ENCODE measurements around the gene SCN4B. TPM values are rescaled to one million over a fixed set of nuclear protein-coding genes. Genes with fewer than 3 reads are reported as not detected.
"Not testable (repeated sequence)": the region's sequence is repeated elsewhere in the genome, so short reads cannot be mapped to it uniquely, and the experiment has no call there.

Gene SCN4B, protein sequence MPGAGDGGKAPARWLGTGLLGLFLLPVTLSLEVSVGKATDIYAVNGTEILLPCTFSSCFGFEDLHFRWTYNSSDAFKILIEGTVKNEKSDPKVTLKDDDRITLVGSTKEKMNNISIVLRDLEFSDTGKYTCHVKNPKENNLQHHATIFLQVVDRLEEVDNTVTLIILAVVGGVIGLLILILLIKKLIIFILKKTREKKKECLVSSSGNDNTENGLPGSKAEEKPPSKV
- polyA plus RNA-seq (ENCODE audit: insufficient read length in 4 of 4), result 1 to 10 TPM in 2 of 4 donors, under 1 TPM in 2; 0.89 to 1.6 (median 1.1) TPM

DNA sequence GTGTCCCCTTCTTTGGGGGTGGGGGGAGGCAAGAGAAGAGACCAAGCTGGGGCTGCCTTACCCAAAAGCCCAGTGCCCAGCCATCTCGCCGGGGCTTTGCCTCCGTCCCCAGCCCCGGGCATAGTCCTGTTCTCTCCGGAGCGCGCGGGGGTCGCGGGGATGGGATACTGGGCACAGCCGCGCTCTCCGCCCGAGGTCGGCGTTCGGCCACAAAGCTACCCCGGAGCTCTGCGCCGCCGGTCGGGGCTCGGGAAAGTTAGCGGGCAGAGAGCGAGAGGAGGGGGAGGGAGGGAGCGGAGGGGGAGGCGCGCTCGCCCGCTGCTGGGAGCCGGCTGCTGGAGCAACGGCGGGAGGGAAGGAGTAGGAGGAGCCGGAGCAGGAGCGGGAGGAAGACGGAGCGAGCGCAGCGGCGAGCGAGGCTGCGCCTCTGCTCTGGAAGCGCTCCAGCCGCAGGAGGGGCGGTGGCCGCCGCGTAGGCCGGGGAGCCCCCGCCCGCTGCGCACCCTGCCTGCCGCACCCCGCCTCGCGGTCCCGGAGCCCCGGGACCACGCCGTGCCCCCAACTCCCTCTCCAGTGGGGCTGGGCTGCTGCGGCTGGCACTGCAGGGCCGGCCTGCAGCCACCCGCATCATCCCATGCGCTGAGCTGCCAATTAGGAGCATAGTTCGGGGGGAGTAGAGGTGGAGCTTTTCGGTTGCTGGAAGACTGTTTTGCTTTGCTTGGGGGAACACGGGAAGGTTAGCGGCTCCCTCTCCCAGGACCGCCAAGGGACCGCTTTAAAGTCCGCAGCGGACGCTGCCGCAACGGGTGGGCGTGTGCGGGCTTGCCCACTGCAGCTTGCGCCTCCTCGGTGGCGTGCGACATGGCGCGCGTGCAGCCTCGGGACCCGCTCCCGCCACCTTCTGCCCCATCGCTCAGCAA lies at the start of gene SCN4B:
Gene SCN4B, minus strand, starts transcription at position 272 of the 920 bp plus-strand sequence. Its CDS starts 150 bp downstream, at position 122.
- peak in 3 of 4 donors; percentile 56 to 65 (median 64) for DNase-seq (ENCODE audit: low read depth in 4 of 4, low spot score in 3 of 4)

DNA sequence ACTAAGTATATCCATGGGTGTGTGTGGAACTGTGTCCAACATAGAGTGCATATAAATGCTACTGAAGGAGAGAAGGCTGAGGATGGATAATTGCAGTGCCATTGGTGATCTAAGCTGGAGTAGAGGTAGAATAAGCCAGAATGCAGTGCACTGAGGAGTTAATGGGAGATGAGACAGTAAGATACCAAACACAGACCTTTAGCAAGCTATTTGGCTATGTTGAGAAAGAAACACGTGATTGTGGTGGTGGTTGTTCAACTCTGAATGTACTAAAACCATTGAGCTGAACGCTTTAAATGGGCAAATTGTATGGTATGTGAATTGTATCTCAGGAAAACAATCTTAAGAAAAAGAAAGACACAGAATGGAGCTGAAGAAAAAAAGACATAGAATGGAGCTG lies 49.3 kb upstream of the SCN4B start:
- no peak for DNase-seq (ENCODE audit: low read depth in 4 of 4, low spot score in 3 of 4)

DNA sequence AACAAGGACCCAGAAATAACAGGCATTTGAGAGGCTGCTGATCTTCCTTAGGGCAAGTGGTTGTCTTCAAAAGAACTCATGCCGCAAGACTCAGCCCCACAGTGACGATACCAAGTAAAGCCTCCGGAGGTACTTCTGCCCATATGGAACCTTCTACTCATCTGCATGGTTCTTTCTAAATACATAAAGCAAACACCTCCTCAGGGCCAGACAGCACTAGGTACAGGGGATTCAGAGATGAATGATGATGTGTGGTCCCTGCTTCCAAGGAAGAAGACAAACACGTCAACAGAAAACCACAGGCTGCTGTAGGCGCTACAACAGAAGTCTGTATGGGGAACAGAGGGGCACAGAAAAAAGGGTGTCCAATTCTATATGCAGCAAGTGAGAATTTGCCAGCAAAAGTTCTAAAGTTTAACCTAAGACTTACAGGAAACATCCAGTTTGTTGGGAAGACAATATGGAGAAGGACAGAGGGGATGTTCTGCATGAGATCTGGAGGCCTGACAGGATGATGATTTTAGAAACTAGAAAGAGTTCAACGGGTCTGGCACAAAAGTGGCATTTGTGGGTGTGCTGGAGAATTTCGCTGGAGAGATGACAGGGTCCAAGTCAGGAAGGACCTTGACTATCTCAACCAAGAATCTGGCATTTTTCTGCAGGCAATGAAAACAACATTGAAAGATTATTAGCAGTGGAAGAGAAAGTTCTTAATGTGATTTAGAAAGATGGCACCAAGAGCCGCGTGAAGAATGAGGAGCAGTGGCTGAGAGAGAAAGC lies 48.5 kb upstream of the SCN4B start:
- no peak for DNase-seq (ENCODE audit: low read depth in 4 of 4, low spot score in 3 of 4)

DNA sequence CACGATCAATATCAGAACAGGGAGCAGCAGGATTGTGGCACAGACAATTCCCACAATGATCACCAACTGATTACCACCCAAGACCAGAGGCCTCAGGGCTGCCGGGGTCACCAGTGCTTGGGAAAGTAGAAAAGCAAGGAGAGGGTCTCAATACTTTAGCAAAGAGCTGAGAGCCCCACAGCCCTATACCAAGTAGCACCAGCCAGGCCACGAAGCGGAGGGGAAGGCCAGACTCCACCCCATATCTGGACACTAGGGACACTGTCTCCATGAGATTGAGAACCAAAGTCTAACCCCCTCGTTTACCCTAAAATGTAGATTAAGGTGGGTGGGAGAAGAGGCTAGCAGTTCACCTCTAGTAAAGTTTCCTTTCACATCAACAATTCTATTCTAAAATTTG lies 47.9 kb upstream of the SCN4B start:
- no peak for DNase-seq (ENCODE audit: low read depth in 4 of 4, low spot score in 3 of 4)

DNA sequence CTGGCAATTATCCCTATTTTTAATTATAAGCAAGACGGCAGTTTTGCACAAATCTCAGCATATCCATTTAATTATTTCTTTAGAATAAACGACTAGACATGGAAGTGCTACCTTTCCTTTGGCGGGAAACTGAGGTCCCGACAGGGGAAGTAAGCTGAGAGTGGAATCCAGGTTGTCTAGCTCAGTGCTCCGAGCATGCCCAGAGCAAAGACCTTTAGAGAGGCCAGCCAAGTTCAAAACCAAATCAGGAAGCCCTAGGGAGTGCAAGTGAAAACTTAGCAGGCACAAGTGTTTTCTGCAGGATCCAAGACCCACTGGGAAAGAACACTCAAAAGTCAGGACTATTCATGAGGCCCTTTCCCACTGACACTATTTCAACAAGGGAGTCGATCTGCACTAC lies 46.5 kb upstream of the SCN4B start:
- DNase-seq (ENCODE audit: low read depth in 4 of 4, low spot score in 3 of 4), result no peak

DNA sequence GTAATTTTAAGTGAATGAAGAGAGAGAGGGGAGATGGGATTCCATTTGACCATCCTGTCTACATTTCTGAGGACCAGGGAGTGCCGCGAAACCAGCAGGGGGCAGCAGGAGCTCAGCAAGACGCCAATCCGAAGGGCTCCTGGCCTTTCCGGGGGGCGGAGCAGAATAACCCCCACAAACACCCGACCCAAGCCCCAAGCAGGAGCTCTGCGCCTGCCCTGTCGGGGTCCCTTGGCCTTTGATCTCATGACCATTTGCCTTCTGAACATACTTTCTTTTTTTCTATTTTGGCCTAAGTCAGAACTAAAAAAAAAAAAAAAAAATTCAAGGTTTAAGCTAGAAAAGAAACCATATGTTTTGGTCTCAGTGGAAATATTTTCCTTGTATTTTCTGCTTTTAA lies 45.7 kb upstream of the SCN4B start:
- DNase-seq (ENCODE audit: low read depth in 4 of 4, low spot score in 3 of 4), result no peak

DNA sequence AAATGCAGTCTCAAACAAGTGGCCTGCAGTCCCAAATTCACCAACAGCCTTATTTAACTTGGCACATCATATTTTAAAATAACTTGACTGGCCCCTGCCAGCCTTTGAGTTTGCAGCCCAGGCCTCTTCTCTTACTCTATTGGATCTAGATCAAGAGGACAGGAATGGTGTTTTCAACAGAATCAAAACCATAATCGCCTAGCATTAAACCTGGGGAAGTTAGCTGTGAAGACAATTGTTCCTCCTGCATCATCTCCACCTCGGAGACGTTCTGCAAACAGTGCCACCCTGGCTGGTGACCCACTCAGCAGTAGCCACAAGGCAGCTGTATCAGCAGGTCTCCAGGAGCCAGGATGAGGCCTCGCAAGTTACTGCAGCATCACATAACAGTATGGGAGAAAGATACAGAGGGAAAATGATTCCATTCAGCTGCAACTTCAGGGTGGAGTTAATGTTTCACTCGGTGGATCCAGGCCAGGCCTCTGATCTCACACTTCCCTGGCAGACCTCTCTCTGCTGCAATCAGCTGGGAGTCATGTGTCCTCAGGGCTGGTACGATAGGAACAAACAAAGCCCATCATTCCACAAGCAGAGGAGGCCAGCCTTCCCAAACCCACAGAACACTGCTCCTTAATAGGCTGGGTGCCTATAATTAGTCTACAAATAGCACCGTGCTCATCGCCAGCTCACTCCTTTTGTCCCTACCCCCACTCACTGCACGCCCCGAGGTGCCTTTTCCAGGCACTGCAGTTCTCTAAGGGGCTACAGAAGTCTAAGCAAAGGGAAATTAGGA lies 42.4 kb upstream of the SCN4B start:
- DNase-seq (ENCODE audit: low read depth in 4 of 4, low spot score in 3 of 4), result no peak

DNA sequence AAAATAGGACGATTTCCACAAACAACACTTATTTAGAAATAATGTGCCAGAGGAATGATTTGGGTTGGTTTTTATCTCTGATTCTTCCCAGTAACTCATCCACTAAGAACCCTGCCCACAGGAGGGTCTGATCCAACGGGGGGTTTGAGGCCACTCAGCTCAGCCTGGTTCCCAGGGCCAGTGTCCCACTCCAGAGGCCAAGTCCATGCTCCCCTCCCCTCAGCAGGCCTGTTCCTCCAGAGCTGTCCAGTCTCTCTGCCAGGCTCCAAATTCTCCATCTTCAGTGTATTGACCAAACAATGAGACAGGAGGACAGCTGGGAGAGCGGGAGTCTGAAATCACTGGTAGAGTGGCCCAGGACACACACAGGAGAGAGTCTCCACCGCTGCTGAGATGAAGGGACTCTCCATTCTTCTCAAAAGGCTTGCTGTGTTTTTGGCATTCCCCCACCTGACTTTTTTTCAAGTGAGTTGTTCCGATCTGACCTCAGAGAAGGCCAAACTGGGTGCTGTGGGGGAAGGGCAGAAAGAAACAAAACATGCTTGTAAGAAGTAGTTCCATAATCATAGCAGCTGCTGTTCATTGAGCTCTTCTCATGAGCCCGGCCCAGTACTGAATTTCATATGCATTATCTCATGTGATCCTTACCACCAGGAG lies 41.4 kb upstream of the SCN4B start:
- DNase-seq (ENCODE audit: low read depth in 4 of 4, low spot score in 3 of 4), result no peak

DNA sequence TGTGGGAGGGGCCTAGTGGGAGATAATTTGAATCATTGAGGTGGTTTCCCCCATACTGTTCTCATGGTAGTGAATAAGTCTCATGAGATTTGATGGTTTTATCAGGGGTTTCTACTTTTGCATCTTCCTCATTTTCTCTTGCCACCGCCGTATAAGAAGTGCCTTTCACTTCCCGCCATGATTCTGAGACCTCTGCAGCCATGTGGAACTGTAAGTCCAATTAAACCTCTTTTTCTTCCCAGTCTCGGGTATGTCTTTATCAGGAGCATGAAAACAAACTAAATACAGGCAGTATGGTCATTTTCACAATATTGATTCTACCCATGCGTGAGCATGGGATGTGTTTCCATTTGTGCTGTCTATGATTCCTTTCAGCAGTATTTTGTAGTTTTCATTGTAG lies 40.2 kb upstream of the SCN4B start:
- DNase-seq (ENCODE audit: low read depth in 4 of 4, low spot score in 3 of 4), result not testable (repeated sequence)

DNA sequence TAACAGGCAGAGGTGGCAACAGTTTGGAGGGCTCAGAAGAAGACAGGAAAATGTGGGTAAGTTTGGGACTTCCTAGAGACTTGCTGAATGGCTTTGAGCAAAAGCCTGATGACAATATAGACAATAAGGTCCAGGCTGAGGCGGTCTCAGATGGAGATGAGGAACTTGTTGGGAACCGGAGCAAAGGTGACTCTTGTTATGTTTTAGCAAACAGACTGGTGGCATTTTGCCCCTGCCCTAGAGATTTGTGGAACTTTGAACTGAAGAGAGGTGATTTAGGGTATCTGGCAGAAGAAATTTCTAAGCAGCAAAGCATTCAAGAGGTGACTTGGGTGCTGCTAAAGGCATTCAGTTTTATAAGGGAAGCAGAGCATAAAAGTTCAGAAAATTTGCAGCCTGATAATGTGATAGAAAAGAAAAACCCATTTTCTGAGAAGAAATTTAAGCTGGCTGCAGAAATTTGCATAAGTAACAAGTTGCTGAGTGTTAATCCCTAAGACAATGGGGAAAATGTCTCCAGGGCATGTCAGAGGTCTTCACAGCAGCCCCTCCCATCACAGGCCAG lies 38.4 kb upstream of the SCN4B start:
- DNase-seq (ENCODE audit: low read depth in 4 of 4, low spot score in 3 of 4), result not testable (repeated sequence)

DNA sequence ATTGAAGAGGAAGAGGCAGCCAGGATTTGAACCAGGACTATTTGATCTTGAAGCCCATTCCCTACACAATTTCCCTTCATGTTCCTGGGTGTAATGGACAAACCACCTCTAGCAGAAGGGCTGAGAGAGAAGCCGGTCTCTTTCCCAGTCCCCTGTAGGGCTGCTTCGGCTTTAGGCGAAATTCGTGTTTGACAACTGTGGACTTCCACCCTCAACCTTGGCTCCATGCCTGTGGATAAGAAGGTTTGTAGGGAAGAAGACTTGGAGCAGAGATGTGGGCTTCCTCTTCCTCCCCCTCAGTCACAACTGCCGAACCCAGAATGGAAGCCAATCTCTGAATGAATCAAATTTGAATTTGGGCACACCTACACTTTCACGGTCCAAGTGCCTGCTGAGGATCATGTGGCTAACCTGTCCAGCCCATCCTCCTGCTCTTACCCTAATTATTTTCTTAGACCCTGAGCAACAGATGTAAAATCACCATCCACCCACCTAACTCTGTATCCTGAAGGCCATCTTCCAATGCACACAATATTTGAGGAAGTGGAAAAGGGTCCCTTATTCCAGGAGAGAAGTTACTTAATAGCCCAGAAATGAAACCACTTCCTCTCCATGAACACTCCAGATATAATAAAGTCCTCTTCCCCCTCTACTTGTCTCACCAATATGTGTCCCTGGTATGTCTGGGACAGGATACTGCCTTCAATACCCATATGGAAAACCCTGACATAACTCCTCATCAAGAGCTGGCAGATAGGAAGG lies 33.9 kb upstream of the SCN4B start:
- DNase-seq (ENCODE audit: low read depth in 4 of 4, low spot score in 3 of 4), result no peak

DNA sequence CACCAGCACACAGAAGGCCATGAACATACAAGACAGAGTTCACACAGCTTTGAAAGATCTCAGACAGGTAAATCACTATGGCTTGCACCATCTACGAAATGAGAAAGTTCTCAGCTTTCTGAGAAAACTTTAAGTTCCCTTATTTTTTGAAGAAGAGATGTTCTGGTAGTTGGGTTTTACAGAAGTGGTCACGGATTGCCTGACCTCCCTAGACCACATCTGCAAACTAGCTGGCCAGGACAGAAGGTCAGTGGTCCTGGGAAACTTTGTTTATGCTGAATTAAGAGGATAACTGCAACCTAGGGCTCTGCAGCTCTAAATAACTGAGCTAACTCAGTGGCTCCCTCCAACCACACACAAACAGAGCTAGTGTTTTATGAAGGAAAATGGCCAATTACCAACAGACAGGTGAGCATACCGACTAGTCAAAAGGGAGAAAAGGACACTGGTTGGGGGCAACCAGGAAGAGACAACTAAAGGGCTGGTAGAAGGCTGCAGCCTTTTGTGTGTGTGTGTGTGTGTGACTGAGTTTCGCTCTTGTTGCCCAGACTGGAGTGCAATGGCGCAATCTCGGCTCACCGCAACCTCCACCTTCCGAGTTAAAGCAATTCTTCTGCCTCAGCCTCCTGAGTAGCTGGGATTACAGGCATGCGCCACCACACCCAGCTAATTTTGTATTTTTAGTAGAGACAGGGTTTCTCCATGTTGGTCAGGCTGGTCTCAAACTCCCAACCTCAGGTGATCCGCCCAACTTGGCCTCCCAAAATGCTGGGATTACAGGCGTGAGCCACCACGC lies 32.4 kb upstream of the SCN4B start:
- DNase-seq (ENCODE audit: low read depth in 4 of 4, low spot score in 3 of 4), result no peak

DNA sequence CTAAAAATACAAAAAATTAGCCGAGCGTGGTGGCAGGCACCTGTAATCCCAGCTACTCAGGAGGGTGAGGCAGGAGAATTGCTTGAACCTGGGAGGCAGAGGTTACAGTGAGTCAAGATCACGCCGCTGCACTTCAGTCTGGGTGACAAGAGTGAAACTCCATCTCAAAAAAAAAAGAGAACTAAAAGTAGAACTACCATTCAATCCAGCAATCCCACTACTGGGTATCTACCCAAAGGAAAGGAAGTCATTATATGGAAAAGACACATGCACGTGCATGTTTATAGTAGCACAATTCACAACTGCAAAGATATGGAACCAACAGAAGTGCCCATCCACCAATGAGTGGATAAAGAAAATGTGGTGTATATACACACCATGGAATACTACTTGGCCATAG lies 31.1 kb upstream of the SCN4B start:
- DNase-seq (ENCODE audit: low read depth in 4 of 4, low spot score in 3 of 4), result not testable (repeated sequence)

DNA sequence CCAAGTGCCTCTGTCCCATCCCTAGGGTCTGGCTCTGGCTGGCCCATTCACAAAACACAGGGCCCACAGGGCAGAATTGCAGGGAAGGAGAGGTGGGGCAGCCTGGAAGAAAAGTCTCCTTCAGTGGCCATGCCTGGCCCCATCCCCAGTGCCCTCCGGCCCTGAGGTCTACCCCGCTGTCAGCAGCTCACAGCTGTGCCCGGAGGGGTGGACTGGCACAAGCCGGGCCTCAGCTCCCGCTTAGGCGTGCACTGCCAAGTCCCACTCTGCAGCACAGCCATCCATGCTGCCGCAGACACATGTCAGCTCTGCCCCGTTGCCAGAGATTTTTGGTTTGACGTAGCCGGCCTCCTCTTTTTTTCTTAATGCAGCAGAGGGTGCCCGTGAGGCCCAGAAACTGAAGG lies 27.7 kb upstream of the SCN4B start:
- peak in 1 of 4 donors; percentile 55 for DNase-seq (ENCODE audit: low read depth in 4 of 4, low spot score in 3 of 4)

DNA sequence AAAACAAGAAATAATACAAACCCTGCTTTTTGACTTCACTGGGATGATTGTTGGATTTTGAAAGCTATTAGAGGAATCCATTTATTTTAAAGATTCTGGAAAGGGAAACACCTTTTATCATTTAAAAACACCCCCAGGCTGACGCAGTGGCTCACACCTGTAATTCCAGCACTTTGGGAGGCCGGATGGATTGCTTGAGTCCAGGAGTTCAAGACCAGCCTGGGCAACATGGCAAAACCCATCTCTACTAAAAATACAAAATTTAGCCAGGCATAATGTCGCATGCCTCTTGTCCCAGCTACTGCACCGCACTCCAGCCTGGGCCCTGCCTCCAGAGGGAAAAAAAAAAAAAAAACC lies 24.1 kb upstream of the SCN4B start:
- no peak for DNase-seq (ENCODE audit: low read depth in 4 of 4, low spot score in 3 of 4)

DNA sequence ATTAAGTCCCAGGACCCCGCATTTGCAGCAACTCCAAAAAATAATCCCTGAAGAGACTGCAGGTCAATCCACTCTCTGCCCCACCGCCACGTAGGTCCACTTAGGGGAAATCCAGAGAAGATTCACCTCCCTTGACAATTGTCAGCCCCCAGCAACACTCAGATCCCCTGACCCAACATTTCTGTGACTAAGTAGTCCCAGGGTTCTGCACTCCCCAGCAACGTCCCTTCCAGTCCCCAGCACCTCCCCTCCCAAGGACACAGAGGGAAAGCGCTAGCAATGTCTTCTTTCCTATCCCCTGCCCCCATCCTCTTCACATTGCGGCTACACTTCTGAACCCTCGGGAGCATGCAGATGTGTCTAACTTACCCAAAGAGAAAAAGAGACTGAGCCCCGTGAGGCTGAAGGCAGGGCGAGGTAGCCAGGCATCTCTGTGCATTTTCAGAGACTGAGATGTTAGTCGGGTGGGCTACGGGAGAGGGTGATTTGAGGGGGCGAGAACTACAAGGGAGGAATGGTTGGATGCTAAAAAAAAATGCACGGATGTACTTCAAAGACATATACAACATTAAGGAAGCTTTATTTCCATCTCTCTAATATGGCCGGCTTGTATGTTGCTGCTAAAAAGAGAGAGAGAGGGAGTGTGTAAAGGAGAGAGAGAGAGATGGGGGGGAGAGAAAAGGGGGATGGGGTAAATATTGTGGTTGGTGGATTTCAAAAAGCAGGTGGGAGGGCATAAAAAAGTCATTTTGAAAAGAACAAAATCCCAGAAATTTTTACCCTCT lies 23.6 kb upstream of the SCN4B start, which contains the start of gene SCN2B:
Gene SCN2B, minus strand, starts transcription at position 647 of the 785 bp plus-strand sequence. Its CDS starts 208 bp downstream, at position 439.
- no peak for DNase-seq (ENCODE audit: low read depth in 4 of 4, low spot score in 3 of 4)
